NCI-H128 (cell line): ENCODE measurements around the gene C19orf25.
"Not testable (repeated sequence)": the region's sequence is repeated elsewhere in the genome, so short reads cannot be mapped to it uniquely, and the experiment has no call there.

Experiments used
- DNase-seq: peaks from one replicate; lab custom pipeline; 2025; ENCODE audit not compliant: unreplicated experiment; lab: John Stamatoyannopoulos, UW

The C19orf25 gene

GRCh38 chr19:1512671-1513498 is 33.9 kb upstream of the C19orf25 start, which contains the start of gene ADAMTSL5:
Gene ADAMTSL5, minus strand, starts transcription at chr19:1513019. Its CDS starts 2,076 bp downstream, at chr19:1510943.
- DNase-seq: no peak

- no peak for DNase-seq
Observed at GRCh38 chr19:1511318-1512317, 32.6 kb upstream of the C19orf25 start.

GRCh38 chr19:1510807-1511206 is 31.8 kb upstream of the C19orf25 start:
- no peak for DNase-seq

DNA sequence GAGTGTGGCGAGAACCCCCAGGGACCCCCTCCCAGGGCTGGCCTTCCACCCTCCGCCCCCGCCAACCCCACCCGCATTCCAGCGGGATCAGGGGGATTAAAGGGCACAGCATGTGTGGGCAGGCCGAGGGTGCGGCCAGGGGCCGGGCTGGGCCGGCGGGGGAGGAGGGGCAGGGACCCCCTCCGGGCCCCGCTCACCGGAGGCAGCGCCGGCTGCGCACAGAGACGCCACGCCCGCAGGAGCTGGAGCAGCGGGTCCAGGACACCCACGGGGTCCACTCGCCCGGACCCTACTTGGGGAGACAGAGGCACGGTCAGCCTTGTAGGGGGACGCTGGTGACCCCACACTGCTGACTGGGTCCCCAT is 31.4 kb upstream of the C19orf25 start:
- no peak for DNase-seq

GRCh38 chr19:1509602-1510441 is 30.8 kb upstream of the C19orf25 start:
- no peak for DNase-seq

GRCh38 chr19:1508507-1508856 is 29.5 kb upstream of the C19orf25 start:
- DNase-seq: no peak

DNA sequence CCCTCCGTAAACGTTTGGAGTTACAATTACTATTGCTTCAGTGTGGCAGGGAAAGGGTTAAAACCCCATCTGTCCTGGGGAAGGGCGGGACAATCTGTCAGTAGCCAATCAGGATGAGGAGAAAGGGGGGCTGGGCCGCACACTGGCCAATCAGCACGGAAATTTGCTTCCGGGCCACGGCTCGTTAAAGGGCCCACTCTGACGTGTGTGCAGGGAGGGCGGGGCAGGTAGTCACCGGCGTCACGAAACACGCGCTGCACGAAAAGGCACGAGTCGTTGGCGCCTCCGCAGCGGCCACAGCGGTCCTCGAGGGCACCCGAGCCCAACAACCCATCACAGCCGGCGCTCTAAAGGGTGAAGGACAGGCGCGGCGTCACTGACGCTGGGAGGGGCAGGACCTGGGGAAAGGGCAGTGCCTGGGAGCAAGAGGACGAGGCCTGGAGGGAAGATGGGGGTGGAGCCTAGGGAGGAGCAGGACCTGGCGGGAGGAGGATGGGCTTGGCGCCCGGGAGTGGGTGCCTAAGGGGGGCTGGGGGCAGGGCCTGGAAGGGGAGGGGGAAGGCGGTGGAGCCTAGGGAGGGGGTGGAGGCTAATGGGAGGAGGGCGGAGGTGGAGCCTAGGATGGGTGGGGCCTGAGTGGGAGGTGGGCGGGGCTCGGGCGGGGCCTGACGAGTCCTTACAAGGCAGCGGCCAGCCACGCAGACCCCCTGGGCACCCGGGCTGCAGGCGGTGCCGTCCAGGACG is 28.9 kb upstream of the C19orf25 start:
- peak; percentile 77 for DNase-seq

DNA sequence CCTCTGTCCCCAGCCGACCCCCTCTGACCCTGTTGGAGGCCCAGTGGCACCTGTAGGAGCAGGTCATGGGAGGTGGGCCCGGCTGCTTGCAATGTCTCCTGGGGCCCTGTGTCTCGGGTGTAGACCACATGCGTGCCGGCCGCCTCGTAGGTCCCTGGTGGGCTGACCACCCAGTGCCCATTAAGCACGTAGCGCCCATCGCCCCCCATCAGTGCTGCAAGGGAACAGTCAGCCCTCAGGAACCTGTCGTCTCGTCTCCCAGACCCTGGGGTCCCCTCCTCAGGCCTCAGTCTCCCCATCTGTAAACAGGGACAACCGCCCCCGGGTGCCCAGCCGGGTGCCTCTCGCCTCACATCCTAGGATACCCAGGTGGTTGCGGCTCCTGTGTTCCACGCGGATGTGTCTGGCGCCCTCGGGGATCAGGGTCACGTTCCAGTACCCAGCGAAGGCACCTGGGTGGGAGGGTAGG is 28.2 kb upstream of the C19orf25 start:
- no peak for DNase-seq

DNA sequence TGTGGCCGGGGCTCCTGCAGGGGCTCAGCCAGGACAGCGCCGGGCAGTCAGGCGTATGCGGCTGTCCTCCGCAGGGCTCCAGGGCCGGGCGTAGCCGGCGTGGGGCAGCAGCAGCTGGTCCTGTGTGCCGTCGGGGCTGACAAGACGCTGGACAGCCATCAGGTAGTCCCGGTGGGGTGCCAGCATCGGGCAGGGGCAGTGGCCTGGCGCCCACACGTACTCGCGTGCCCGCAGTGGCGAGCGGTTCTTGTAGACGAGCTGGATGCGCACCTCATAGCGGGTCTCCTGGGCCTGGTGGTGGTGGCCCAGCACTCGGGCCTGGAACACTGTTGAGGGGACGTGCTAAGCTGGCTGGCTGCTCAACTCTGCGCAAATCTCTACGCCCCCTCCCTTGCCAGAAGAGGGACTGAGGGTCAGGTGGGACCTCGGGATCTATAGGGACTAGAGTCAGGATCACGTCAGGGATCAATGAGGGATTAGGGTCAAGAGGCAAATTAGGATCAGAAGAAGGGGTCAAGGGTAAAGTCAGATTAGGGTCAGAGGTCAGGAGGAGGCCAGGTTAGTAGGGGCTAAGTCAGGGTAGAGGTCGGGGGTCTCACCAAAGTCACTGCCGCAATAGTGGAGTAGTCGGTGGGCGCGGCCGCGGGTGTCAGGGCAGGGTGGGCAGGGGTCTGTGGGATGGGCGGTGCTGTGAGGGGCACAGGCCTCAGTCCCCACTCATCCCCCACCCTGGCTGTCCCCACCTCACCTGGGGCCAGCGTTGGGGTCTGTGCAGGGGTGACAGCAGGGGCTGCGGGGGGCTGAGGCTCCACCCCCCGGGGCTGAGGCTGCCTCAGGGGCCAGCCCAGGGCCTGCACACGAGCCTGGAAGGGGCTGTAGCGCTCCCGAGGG is 27.2 kb upstream of the C19orf25 start:
- no peak for DNase-seq

GRCh38 chr19:1505012-1505411 is 26.0 kb upstream of the C19orf25 start:
- no peak for DNase-seq

DNA sequence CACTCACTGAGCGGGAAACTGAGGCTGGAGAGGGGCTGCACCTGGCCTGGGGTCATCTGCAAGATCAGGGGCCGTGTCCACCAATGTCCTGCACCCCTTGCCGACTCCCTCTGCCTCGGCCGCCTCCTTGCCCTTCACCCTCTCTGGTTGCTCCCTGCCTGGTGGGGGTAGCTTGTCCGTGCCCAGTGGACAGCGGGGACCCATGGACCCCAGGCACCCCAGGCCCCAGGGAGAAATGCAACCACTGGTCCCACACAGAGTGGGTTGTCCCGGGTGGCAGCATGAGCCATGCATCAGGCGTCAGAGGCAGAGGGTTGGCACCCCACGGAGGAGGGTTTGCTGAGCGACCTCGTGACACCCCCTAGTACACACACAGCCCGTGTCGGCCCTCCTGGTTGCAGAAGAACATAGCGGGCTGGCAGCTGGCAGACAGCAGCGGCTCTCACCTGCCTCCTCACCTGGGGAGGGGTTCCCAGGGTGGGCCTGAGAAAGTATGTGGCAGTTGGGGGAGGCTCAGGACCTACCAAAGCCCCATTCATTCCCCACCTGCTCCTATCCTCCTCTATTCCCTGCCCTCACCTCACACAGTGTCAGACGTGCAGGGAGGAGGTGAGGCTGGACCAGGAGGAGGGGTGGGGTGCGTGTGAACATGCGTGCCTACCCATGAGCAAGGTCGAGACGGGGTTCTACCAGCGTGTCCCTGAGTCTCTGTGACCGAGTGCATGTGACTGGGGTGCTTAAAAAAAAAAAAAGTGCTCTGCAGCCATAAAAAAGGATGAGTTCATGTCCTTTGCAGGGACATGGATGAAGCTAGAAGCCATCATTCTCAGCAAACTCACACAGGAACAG is 25.1 kb upstream of the C19orf25 start:
- DNase-seq: no peak

DNA sequence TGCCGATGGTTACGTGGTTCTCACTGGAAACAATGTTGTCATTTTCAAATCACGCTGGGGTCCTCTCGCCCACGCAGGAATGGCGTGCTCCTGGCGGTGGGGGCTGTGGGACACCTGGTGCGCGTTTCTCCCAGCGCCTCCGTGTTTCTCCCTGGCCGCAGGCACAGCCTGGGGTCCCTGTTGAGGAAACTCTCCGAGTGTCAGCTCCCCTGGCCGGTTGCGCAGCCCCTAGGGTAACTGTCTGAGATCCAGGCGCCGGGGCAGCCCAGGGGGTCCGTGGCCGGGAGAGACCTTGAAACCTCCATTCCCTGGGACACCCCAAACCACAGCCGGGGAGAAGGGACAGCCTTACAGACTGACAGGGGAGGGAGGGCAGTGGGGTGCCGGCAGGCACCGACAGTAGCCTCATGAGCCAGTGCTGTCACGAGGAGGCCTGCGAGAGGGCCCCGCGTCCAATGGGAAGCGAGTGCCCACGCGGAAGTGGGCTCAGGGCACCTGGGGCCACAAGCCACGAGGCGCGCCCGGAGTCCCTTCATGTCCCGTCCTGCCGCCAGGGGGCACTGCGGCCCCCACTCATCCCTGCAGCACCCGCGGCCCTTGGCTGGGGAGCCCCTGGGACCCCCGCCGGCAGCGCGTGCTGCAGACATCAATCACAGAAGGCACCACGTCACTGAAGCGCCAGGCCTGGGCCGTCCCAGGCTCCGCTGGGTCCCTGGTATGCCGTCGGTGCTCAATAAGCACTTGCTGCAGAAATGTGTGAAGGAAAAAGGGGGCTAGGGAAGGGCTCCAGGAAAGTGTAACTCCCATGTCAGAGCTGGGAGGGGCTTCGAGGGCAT is 24.3 kb upstream of the C19orf25 start:
- DNase-seq: no peak

- DNase-seq: no peak
Observed at GRCh38 chr19:1502433-1503088, 23.5 kb upstream of the C19orf25 start.

DNA sequence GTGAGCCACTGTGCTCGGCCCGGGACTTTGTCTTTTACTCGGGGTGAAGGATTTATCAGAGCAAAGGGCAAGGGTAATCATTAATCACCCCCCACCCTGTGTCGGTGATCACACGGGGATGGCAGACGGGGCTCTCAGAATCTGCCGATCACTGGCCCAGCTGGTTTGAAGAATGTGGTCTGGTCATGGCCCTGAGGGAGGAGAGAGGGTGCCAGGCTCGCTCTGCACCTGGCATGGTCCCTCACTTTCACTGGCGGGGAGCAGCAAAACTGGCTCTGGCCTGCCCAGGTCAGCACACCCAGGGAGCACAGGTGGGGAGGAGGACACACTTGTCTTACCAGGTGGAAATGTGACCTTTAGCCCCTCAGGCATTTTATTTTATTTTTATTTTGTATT is 22.2 kb upstream of the C19orf25 start:
- no peak for DNase-seq

GRCh38 chr19:1499231-1499630 is 20.2 kb upstream of the C19orf25 start:
- not testable (repeated sequence) for DNase-seq

DNA sequence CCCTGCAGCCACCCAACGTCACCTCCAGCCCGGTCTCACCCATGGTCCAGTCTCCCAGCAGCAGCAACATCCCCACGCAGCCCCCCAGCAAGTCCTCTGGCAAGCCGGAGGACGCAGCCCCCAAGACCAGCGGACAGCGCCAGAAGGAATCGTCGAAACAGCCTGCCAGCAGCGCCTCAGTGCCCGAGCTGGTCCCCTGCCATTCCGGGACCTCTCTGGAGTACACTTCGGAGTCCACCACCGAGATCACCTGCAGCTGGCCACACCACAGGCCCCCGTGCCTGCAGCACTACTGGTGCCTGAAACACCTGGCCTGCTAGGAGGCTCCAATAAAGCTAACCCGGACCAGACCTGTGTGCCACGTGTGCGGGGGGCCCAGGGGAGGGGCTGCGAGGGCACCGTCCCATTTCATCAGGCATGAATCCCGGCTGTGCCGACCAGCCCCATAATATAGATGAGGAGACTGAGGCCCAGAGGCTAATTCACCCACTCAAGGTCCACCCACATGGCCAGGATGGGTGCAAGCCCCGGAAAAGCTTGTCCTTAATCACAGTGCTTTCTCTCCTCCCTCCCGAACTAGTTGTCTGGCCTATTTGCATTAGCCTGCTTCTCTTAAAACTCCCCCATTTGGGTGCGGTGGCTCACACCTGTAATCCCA is 18.7 kb upstream of the C19orf25 start:
- DNase-seq: no peak
